ENCODE results near the gene LYPLA2. TPM values are rescaled to one million over a fixed set of nuclear protein-coding genes. Genes with fewer than 3 reads are reported as not detected.
A peak's percentile ranks its signal among the peaks of the same experiment; 100 is the strongest.

Gene LYPLA2
- total and polyA plus RNA-seq, 2 of the 8 experiments (the other 6 are each of a cell fraction or from before 2014, with no cell fraction given) = 138 to 211 TPM

DNA sequence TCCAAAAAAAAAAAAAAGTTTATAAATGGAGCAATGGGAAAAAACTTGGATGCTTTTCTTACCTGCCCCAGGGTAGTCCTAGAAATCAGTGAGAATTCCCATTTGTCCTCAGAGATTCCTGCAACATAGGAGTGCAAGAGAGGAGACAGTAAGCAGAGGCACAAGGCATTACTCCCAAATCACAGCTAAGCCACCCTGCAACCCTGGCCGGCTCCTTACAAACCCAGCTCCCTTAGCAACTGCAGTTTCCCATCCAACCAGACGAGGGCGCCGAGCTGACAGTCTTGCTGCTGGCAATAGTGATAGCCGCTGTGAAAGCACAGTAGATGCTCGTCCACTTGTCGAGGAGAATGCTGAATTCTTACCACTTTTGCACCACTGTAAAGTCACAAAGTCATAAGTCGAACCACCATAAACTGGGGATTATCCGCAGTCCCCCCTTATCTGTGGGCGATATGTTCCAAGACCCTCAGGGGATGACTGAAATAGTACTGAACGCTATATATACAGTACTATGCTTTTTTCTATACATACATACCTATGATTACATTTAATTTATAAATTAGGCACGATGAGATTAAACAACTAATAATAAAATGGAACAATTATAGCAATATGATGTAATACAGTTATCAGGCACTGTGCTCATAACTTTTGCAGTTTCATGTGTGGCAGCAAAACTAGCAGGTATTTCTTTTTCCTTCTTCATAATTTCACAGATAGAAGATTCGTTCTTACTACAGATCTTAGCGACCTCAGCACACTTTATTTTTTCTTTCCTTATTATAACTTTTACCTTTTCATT lies 18.7 kb upstream of the LYPLA2 start:
- Histone ChIP-seq H3K4me1 (replicated peaks in 1 of 4; ENCODE audit: control insufficient read depth in 3 of 4, insufficient read depth in 4 of 4, low read length in 3 of 4) (no peaks in the 10 kb centered on the region), H2BK15ac (ENCODE audit: low read length) (no peak overlapping the region), H3K14ac (ENCODE audit: insufficient read length) (no peak overlapping the region), H3K9ac (replicated peaks in 1 of 4; ENCODE audit: extremely low read depth in 1 of 4, low read depth in 3 of 4, low read length in 3 of 4) (no peak overlapping the region), H3K79me2 (ENCODE audit: control insufficient read depth in 1 of 2, insufficient read depth in 2 of 2, low read length in 2 of 2) (peaks cover 0 to 4% of the 10 kb centered on the region in 2 experiments; a peak in 1 of 4 replicates), H2BK5ac (ENCODE audit: low read depth, low read length) (no peak overlapping the region), H4K5ac (ENCODE audit: insufficient read length, low read depth, low read length) (no peak overlapping the region), H2BK120ac (replicated peaks; ENCODE audit: low read depth, low read length) (no peak overlapping the region), H3K56ac (replicated peaks; ENCODE audit: insufficient read length, low read depth, low read length) (no peak overlapping the region), H3K4me2 (ENCODE audit: insufficient read depth in 1 of 2, low read depth in 2 of 2, low read length in 2 of 2) (no peak overlapping the region), H2BK20ac (ENCODE audit: low read length) (no peak overlapping the region), H3K9me3 (ENCODE audit: insufficient read depth in 2 of 2, low read depth in 1 of 2, low read length in 1 of 2) (no peaks in the 10 kb centered on the region), H3K36me3 (ENCODE audit: control insufficient read depth in 2 of 4, insufficient read depth in 4 of 4, low read length in 3 of 4) (peaks cover 0 to 4% (median 0%) of the 10 kb centered on the region in 4 experiments; a peak in 1 of 8 replicates), H4K8ac (ENCODE audit: extremely low read depth, insufficient read depth, low read length) (no peak overlapping the region), H4K20me1 (replicated peaks in 1 of 2; ENCODE audit: control insufficient read depth in 1 of 2, insufficient read depth in 2 of 2, low read length in 2 of 2) (peaks cover 0 to 1% of the 10 kb centered on the region in 2 experiments), H3K4ac (replicated peaks; ENCODE audit: insufficient read length, low read depth, low read length) (no peak overlapping the region), H3K27ac (ENCODE audit: low read depth, low read length) (no peak overlapping the region), H3K23me2 (ENCODE audit: low read depth, low read length) (no peaks in the 10 kb centered on the region), H3K18ac (ENCODE audit: extremely low read depth, low read length) (no peak overlapping the region), H3K79me1 (ENCODE audit: low read depth, low read length) (no peaks in the 10 kb centered on the region), H2AFZ (ENCODE audit: low read length) (no peak overlapping the region), H2AK5ac (ENCODE audit: low read depth, low read length) (no peak overlapping the region), H3K4me3 (ENCODE audit: extremely low read depth in 1 of 4, insufficient read depth in 2 of 4, low read depth in 3 of 4, low read length in 4 of 4) (no peak overlapping the region), H3K23ac (ENCODE audit: insufficient read length) (no peak overlapping the region), H4K91ac (replicated peaks; ENCODE audit: insufficient read length, low read length) (no peak overlapping the region), H3K27me3 (replicated peaks in 1 of 4; ENCODE audit: control insufficient read depth in 3 of 4, extremely low read depth in 1 of 4, insufficient read depth in 3 of 4, low read length in 3 of 4) (no peaks in the 10 kb centered on the region), H2BK12ac (ENCODE audit: low read depth, low read length) (no peak overlapping the region)
- WGBS, 2 experiments (ENCODE audit: extremely low coverage in 1 of 2, insufficient coverage in 1 of 2, insufficient read length in 1 of 2, insufficient replicate concordance in 2 of 2, low coverage in 1 of 2, low lambda C conversion rate in 2 of 2, missing lambda C conversion rate in 1 of 2) = 29% methylated on average over 14 of the region's 14 CpGs; no CpG with 5 or more reads in 1 of the 2 experiments
- ChIA-PET POLR2A (ENCODE audit: partially characterized antibody) (interaction anchor here (0.6 to 2.7 kb wide), 5 partner anchors 19 to 178 kb away, joined by 3 to 13 read pairs (median 3); partner anchors contain the start of gene LYPLA2), CTCF (ENCODE audit: partially characterized antibody) (interaction anchor here (0.6 to 3.2 kb wide), 40 partner anchors 10 to 1055 kb away, joined by 3 to 37 read pairs (median 3); partner anchors contain the start of gene LYPLA2)
- peak in 1 of 2 experiments; percentile 97 for DNase-seq (ENCODE audit: low read depth in 1 of 2, low spot score in 2 of 2)
- FAIRE-seq = peak; percentile 24
- TF ChIP-seq GABPA (IDR thresholded peaks at IDR 0.05; ENCODE audit: borderline replicate concordance, insufficient read depth, low read length) = no peak
- TF ChIP-seq ASH2L (IDR thresholded peaks at IDR 0.05; ENCODE audit: low read length) = no peak
- TF ChIP-seq RAD21 (IDR thresholded peaks at IDR 0.05 in 1 of 2, conservative IDR thresholded peaks at IDR 0.05 in 1 of 2; ENCODE audit: low read depth in 2 of 2, low read length in 2 of 2) = peak; percentile 78 to 85
- TF ChIP-seq POU5F1 (IDR thresholded peaks at IDR 0.05; ENCODE audit: low read depth, low read length) = no peak
- no peak for TF ChIP-seq FOSL1 (IDR thresholded peaks at IDR 0.05; ENCODE audit: insufficient read depth, low read depth, low read length)
- TF ChIP-seq, protein P1, sequence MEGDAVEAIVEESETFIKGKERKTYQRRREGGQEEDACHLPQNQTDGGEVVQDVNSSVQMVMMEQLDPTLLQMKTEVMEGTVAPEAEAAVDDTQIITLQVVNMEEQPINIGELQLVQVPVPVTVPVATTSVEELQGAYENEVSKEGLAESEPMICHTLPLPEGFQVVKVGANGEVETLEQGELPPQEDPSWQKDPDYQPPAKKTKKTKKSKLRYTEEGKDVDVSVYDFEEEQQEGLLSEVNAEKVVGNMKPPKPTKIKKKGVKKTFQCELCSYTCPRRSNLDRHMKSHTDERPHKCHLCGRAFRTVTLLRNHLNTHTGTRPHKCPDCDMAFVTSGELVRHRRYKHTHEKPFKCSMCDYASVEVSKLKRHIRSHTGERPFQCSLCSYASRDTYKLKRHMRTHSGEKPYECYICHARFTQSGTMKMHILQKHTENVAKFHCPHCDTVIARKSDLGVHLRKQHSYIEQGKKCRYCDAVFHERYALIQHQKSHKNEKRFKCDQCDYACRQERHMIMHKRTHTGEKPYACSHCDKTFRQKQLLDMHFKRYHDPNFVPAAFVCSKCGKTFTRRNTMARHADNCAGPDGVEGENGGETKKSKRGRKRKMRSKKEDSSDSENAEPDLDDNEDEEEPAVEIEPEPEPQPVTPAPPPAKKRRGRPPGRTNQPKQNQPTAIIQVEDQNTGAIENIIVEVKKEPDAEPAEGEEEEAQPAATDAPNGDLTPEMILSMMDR (IDR thresholded peaks at IDR 0.05; ENCODE audit: control extremely low read depth in 1 of 3, insufficient read depth in 1 of 3, low read depth in 1 of 3, low read length in 3 of 3) = peak; percentile 89 to 99 (median 98)
- no peak for TF ChIP-seq TAF1 (IDR thresholded peaks at IDR 0.05; ENCODE audit: low read depth, low read length)
- TF ChIP-seq KDM5A (IDR thresholded peaks at IDR 0.05; ENCODE audit: low read length) = no peak
- no peak for TF ChIP-seq RFX5 (IDR thresholded peaks at IDR 0.05; ENCODE audit: borderline replicate concordance, low read depth, low read length)

All from H1 (cell line).